Mesothelial cell of epicardium (in vitro differentiated cells): Measurements from ENCODE around the gene PEAR1. TPM values are rescaled to one million over a fixed set of nuclear protein-coding genes. Genes with fewer than 3 reads are reported as not detected.

ENCODE experiments used
- DNase-seq, 2 experiments: peaks; one replicate each; pipeline ENCODE4 v3.0.0; 2021; ENCODE audit warnings: low spot score in 2 of 2; ENCODE audit not compliant: unreplicated experiment in 2 of 2
- H3K27ac Mint-ChIP-seq: 2 replicates; pipeline ENCODE4 v1.8.0; 2021; ENCODE audit warnings: mixed read lengths
- H3K27me3 Mint-ChIP-seq: 2 replicates; pipeline ENCODE4 v1.8.0; 2021; ENCODE audit warnings: low read depth, mixed read lengths
- H3K36me3 Mint-ChIP-seq: 2 replicates; pipeline ENCODE4 v1.8.0; 2021; ENCODE audit warnings: mixed read lengths
- H3K4me1 Mint-ChIP-seq: 2 replicates; pipeline ENCODE4 v1.8.0; 2021; ENCODE audit warnings: mixed read lengths
- H3K4me3 Mint-ChIP-seq: 2 replicates; pipeline ENCODE4 v1.8.0; 2021; ENCODE audit warnings: mild to moderate bottlenecking, moderate library complexity, mixed read lengths
- H3K9me3 Mint-ChIP-seq: 2 replicates; pipeline ENCODE4 v1.8.0; 2021; ENCODE audit warnings: mixed read lengths
- total RNA-seq: library from RNA; stranded (reverse); gene quantifications from 3 replicates; pipeline ENCODE4 v1.2.1, GENCODE V29; 2021
- TF ChIP-seq, protein P1 (sequence below): fragments of 200-600 bp; sonication (generic); IDR thresholded peaks from one replicate; pipeline ENCODE4 v1.5.0; 2021; ENCODE audit warnings: antibody characterized with exemption; ENCODE audit not compliant: unreplicated experiment

The PEAR1 gene
- total RNA-seq, 1 donor from 2014 or later = 16.1 TPM

DNA sequence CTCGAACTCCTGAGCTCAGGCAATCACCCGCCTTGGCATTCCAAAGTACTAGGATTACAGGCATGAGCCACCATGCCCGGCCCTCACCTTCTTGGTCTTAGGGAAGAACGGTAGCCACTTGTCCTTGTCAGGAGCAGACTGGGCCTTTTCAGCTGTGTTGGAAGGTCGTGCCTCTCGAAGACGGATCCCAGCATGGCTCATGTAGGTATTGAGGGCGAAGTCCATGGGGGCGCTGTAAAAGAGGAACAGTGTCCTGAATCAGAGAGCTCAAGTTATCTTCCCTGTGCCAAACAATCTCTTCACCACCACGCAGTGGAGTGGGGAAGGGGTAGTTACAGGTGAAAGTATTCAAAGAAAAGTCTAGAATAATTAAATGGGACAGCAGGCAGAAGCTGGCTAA lies 62.8 kb downstream of the PEAR1 start:
- Mint-ChIP-seq H3K27ac (no peak overlapping the region), H3K36me3 (peaks cover 50% of the 10 kb centered on the region)
- DNase-seq = no peak

DNA sequence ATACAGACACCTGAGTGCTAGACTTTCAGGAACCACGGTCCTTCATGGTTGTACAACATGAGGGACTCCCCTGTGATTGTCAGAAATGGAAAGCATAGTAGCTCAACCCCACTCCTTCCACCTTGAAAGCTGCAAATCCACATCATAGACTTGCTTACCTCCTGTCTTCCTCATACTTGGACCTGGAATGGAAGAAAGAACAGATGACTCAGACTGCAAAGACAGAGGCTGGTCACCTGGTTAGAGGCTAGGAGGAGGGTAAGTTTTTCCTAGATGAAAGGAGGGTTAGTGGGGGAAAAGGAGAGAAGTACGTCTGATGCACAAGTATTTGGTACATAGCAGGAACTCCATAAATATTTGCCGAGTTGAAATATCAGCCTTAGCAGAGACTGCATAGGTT lies 64.1 kb downstream of the PEAR1 start:
- Mint-ChIP-seq H3K36me3 (peaks cover 52% of the 10 kb centered on the region), H3K27ac (no peak overlapping the region)
- no peak for DNase-seq

More for the DNA sequence above, 62.8 kb downstream of the PEAR1 start:
- Mint-ChIP-seq H3K4me1 (peaks cover 3% of the 10 kb centered on the region), H3K27me3 (no peaks in the 10 kb centered on the region), H3K4me3 (no peak overlapping the region), H3K9me3 (no peaks in the 10 kb centered on the region)
- TF ChIP-seq, protein P1, sequence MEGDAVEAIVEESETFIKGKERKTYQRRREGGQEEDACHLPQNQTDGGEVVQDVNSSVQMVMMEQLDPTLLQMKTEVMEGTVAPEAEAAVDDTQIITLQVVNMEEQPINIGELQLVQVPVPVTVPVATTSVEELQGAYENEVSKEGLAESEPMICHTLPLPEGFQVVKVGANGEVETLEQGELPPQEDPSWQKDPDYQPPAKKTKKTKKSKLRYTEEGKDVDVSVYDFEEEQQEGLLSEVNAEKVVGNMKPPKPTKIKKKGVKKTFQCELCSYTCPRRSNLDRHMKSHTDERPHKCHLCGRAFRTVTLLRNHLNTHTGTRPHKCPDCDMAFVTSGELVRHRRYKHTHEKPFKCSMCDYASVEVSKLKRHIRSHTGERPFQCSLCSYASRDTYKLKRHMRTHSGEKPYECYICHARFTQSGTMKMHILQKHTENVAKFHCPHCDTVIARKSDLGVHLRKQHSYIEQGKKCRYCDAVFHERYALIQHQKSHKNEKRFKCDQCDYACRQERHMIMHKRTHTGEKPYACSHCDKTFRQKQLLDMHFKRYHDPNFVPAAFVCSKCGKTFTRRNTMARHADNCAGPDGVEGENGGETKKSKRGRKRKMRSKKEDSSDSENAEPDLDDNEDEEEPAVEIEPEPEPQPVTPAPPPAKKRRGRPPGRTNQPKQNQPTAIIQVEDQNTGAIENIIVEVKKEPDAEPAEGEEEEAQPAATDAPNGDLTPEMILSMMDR = no peak

DNA sequence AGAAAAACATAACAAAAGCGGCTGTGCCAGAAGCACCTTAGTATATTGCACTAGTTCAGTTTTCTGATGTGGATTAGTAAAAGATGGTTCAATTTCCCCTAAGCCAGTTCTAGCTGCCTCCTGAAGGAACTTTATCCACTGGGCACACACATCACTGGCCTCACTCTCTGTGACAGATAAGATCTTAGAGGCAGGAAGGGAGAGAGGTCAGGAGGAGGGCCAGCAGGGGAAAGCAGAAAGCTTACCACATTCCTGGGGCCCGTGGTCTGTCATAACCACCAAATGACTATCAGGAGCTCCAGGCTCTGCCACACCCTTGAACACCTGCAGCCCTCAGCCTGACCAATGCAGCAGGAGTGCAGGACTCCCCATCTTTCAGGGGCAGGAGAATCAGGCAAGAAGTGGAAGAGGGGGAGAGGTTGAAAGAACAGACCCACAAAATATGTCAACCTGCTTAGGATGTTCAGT lies 64.8 kb downstream of the PEAR1 start:
- Mint-ChIP-seq H3K27ac (no peak overlapping the region), H3K27me3 (no peaks in the 10 kb centered on the region), H3K9me3 (no peaks in the 10 kb centered on the region), H3K36me3 (peaks cover 52% of the 10 kb centered on the region), H3K4me3 (no peak overlapping the region), H3K4me1 (peaks cover 3% of the 10 kb centered on the region)
- TF ChIP-seq, protein P1 = no peak
- DNase-seq = no peak

More for the DNA sequence above, 64.1 kb downstream of the PEAR1 start:
- TF ChIP-seq, protein P1 = no peak
- Mint-ChIP-seq H3K9me3 (no peaks in the 10 kb centered on the region), H3K4me3 (no peak overlapping the region), H3K27me3 (no peaks in the 10 kb centered on the region), H3K4me1 (peaks cover 3% of the 10 kb centered on the region)

DNA sequence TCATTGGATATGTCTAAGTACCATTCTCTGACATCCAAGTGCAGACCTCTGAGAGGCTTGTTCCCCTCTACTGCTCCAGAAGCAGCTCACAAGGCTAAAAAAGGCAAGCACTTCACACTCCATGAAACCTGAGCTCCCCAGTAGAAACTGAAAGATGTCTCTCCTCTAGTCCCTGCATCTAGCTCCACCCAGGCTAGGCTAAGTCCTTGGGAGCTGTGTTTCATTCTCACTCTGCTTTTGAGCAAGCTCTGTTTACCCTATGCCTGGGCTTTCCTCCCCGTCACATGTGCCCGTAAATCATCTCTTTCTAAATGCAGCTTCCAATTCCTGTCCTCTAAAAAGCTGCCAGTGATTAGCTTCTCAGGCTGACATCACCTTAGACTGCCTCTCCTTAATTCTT lies 65.9 kb downstream of the PEAR1 start:
- no peak for DNase-seq
- TF ChIP-seq, protein P1 = no peak
- Mint-ChIP-seq H3K4me3 (no peak overlapping the region), H3K27ac (no peak overlapping the region), H3K27me3 (no peaks in the 10 kb centered on the region), H3K36me3 (peaks cover 55% of the 10 kb centered on the region), H3K9me3 (no peaks in the 10 kb centered on the region), H3K4me1 (peaks cover 3% of the 10 kb centered on the region)

GRCh38 chr1:156959925-156960324 lies 66.4 kb downstream of the PEAR1 start:
- no peak overlapping the region for H3K4me3 Mint-ChIP-seq
- no peak for DNase-seq
- no peak overlapping the region for H3K27ac Mint-ChIP-seq
- H3K36me3 Mint-ChIP-seq = peaks cover 52% of the 10 kb centered on the region
- no peaks in the 10 kb centered on the region for H3K27me3 Mint-ChIP-seq
- TF ChIP-seq, protein P1 = no peak
- peaks cover 3% of the 10 kb centered on the region for H3K4me1 Mint-ChIP-seq
- H3K9me3 Mint-ChIP-seq = no peaks in the 10 kb centered on the region

DNA sequence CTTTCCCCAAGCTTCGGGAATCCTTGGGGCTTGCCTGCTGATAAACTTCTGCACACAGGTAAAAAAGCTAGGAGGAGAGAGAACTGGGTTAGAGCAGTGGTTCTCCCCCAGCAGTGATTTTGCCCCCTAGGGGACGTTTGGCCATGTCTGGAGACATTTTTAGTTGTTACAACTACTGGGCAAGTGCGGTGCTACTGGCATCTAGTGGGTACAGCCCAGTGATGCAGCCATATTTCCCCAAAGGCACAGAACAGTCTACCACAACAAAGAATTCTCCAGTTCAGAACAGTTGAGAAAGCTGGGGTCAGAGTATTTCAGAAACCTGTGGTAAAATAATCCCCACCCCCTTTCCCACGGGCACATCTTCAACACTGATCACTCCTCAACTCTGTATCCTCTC lies 68.2 kb downstream of the PEAR1 start:
- Mint-ChIP-seq H3K36me3 (peaks cover 56% of the 10 kb centered on the region), H3K4me3 (no peak overlapping the region), H3K27ac (no peak overlapping the region), H3K27me3 (no peaks in the 10 kb centered on the region), H3K4me1 (peaks cover 3% of the 10 kb centered on the region), H3K9me3 (no peaks in the 10 kb centered on the region)
- no peak for DNase-seq
- TF ChIP-seq, protein P1 = no peak
